ENCODE results near the gene DOCK6.

DOCK6 gene

GRCh38 chr19:11201791-11202190 is 60.5 kb downstream of the DOCK6 start:
- Histone ChIP-seq H3K27me3 (ENCODE audit: control insufficient read depth in 5 of 5, insufficient read depth in 4 of 5, low read length in 5 of 5) (no peaks in the 10 kb centered on the region), H3K4me1 (ENCODE audit: control insufficient read depth in 5 of 5, insufficient read depth in 5 of 5, low read length in 5 of 5) (peaks cover 0 to 51% (median 35%) of the 10 kb centered on the region in 5 donors), H3K36me3 (ENCODE audit: control insufficient read depth in 5 of 5, insufficient read depth in 5 of 5, low read length in 5 of 5) (peaks cover 0 to 48% (median 43%) of the 10 kb centered on the region in 5 donors), H3K9ac (ENCODE audit: low read length in 5 of 5) (no peak overlapping the region), H3K27ac (ENCODE audit: low read depth, low read length) (no peak overlapping the region), H3K9me3 (ENCODE audit: control insufficient read depth in 5 of 5, low read length in 5 of 5) (no peaks in the 10 kb centered on the region), H3K4me3 (ENCODE audit: low read depth in 1 of 5, low read length in 5 of 5) (no peak overlapping the region)

DNA sequence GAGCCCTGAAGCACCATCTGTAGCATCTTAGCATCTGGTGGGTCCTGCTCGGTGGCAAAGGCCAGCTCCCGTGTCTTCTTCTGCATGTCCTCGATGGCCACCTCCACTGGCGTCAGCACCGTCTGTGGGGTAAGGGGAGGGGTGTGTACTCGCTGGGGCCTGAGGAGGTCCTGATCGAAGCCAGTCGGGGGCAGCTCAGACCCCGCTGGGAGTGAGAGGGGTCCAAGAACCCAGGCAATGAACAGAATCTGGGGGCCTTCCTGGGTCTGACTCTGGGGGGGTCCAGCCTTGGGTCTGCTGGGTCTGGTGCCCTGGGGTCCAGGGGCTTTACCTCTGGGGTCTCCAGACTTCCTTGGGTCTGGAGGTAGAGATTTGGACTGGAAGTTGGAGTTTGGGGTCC is 61.4 kb downstream of the DOCK6 start:
- H3K4me1 ChIP-seq (ENCODE audit: control insufficient read depth in 5 of 5, insufficient read depth in 5 of 5, low read length in 5 of 5) = peaks cover 0 to 58% (median 42%) of the 10 kb centered on the region in 5 donors
- peaks cover 0 to 45% (median 43%) of the 10 kb centered on the region in 5 donors for H3K36me3 ChIP-seq (ENCODE audit: control insufficient read depth in 5 of 5, insufficient read depth in 5 of 5, low read length in 5 of 5)
- no peak overlapping the region for H3K4me3 ChIP-seq (ENCODE audit: low read depth in 1 of 5, low read length in 5 of 5)
- H3K9me3 ChIP-seq (ENCODE audit: control insufficient read depth in 5 of 5, low read length in 5 of 5) = no peaks in the 10 kb centered on the region
- H3K9ac ChIP-seq (ENCODE audit: low read length in 5 of 5) = no peak overlapping the region
- no peaks in the 10 kb centered on the region for H3K27me3 ChIP-seq (ENCODE audit: control insufficient read depth in 5 of 5, insufficient read depth in 4 of 5, low read length in 5 of 5)
- no peak overlapping the region for H3K27ac ChIP-seq (ENCODE audit: low read depth, low read length)

GRCh38 chr19:11200015-11200574 is 62.2 kb downstream of the DOCK6 start:
- Histone ChIP-seq H3K27me3 (ENCODE audit: control insufficient read depth in 5 of 5, insufficient read depth in 4 of 5, low read length in 5 of 5) (no peaks in the 10 kb centered on the region), H3K9me3 (ENCODE audit: control insufficient read depth in 5 of 5, low read length in 5 of 5) (no peaks in the 10 kb centered on the region), H3K27ac (ENCODE audit: low read depth, low read length) (no peak overlapping the region), H3K4me3 (ENCODE audit: low read depth in 1 of 5, low read length in 5 of 5) (no peak overlapping the region), H3K9ac (ENCODE audit: low read length in 5 of 5) (no peak overlapping the region), H3K36me3 (ENCODE audit: control insufficient read depth in 5 of 5, insufficient read depth in 5 of 5, low read length in 5 of 5) (peaks cover 0 to 47% (median 44%) of the 10 kb centered on the region in 5 donors), H3K4me1 (ENCODE audit: control insufficient read depth in 5 of 5, insufficient read depth in 5 of 5, low read length in 5 of 5) (peaks cover 4 to 61% (median 49%) of the 10 kb centered on the region in 5 donors)

DNA sequence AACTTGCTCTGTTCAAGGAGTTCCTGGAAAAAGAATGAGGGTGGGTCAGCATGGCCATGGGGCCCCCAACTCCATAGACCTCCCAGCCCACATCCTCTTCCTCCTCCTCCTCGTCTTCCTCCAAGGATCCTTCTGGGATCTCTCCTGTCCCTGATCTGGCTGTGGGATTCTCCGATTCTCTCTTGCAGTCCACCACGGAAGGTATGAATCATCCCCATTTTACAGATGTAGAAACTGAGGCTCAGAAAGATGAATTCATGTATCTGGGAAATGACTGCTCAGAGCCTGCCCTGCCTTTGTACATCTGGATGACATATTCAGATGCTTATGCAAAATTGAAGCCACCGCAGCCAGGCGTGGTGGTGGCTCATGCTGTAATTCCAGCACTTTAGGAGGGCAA is 62.8 kb downstream of the DOCK6 start:
- Histone ChIP-seq H3K9ac (ENCODE audit: low read length in 5 of 5) (no peak overlapping the region), H3K4me1 (ENCODE audit: control insufficient read depth in 5 of 5, insufficient read depth in 5 of 5, low read length in 5 of 5) (peaks cover 4 to 61% (median 49%) of the 10 kb centered on the region in 5 donors), H3K4me3 (ENCODE audit: low read depth in 1 of 5, low read length in 5 of 5) (no peak overlapping the region), H3K9me3 (ENCODE audit: control insufficient read depth in 5 of 5, low read length in 5 of 5) (no peaks in the 10 kb centered on the region), H3K27me3 (ENCODE audit: control insufficient read depth in 5 of 5, insufficient read depth in 4 of 5, low read length in 5 of 5) (no peaks in the 10 kb centered on the region), H3K36me3 (ENCODE audit: control insufficient read depth in 5 of 5, insufficient read depth in 5 of 5, low read length in 5 of 5) (peaks cover 0 to 47% (median 44%) of the 10 kb centered on the region in 5 donors), H3K27ac (ENCODE audit: low read depth, low read length) (peak overlapping the region; percentile 3)

- Histone ChIP-seq H3K9me3 (ENCODE audit: control insufficient read depth in 5 of 5, low read length in 5 of 5) (no peaks in the 10 kb centered on the region), H3K4me1 (ENCODE audit: control insufficient read depth in 5 of 5, insufficient read depth in 5 of 5, low read length in 5 of 5) (peaks cover 4 to 62% (median 49%) of the 10 kb centered on the region in 5 donors)
Observed at GRCh38 chr19:11198769-11199424, 63.4 kb downstream of the DOCK6 start.

GRCh38 chr19:11198175-11198534 is 64.2 kb downstream of the DOCK6 start:
- Histone ChIP-seq H3K27me3 (ENCODE audit: control insufficient read depth in 5 of 5, insufficient read depth in 4 of 5, low read length in 5 of 5) (no peaks in the 10 kb centered on the region), H3K9me3 (ENCODE audit: control insufficient read depth in 5 of 5, low read length in 5 of 5) (no peaks in the 10 kb centered on the region), H3K4me1 (ENCODE audit: control insufficient read depth in 5 of 5, insufficient read depth in 5 of 5, low read length in 5 of 5) (peaks cover 4 to 62% (median 49%) of the 10 kb centered on the region in 5 donors), H3K9ac (ENCODE audit: low read length in 5 of 5) (peak overlapping the region in 1 of 5 donors; percentile 26), H3K4me3 (ENCODE audit: low read depth in 1 of 5, low read length in 5 of 5) (peak overlapping the region in 2 of 5 donors; percentile 89 to 93), H3K27ac (ENCODE audit: low read depth, low read length) (peak overlapping the region; percentile 78), H3K36me3 (ENCODE audit: control insufficient read depth in 5 of 5, insufficient read depth in 5 of 5, low read length in 5 of 5) (peaks cover 0 to 56% (median 54%) of the 10 kb centered on the region in 5 donors)

More at GRCh38 chr19:11198769-11199424, 63.4 kb downstream of the DOCK6 start:
- peaks cover 0 to 49% (median 46%) of the 10 kb centered on the region in 5 donors for H3K36me3 ChIP-seq (ENCODE audit: control insufficient read depth in 5 of 5, insufficient read depth in 5 of 5, low read length in 5 of 5)
- H3K4me3 ChIP-seq (ENCODE audit: low read depth in 1 of 5, low read length in 5 of 5) = no peak overlapping the region
- H3K27me3 ChIP-seq (ENCODE audit: control insufficient read depth in 5 of 5, insufficient read depth in 4 of 5, low read length in 5 of 5) = no peaks in the 10 kb centered on the region
- H3K9ac ChIP-seq (ENCODE audit: low read length in 5 of 5) = no peak overlapping the region
- H3K27ac ChIP-seq (ENCODE audit: low read depth, low read length) = peak overlapping the region; percentile 3

GRCh38 chr19:11197291-11198174 is 64.8 kb downstream of the DOCK6 start, which contains the start of gene KANK2:
Gene KANK2 (minus strand): TSS chr19:11197545. CDS start chr19:11194511, 3,034 bp downstream.
- Histone ChIP-seq H3K4me1 (ENCODE audit: control insufficient read depth in 5 of 5, insufficient read depth in 5 of 5, low read length in 5 of 5) (peaks cover 4 to 63% (median 54%) of the 10 kb centered on the region in 5 donors), H3K4me3 (ENCODE audit: low read depth in 1 of 5, low read length in 5 of 5) (peak within 1 kb of the TSS; percentile 89 to 94 (median 93)), H3K9ac (ENCODE audit: low read length in 5 of 5) (peak within 1 kb of the TSS; percentile 56 to 86 (median 80)), H3K36me3 (ENCODE audit: control insufficient read depth in 5 of 5, insufficient read depth in 5 of 5, low read length in 5 of 5) (peaks cover 0 to 56% (median 54%) of the 10 kb centered on the region in 5 donors), H3K27ac (ENCODE audit: low read depth, low read length) (peak within 1 kb of the TSS; percentile 78), H3K9me3 (ENCODE audit: control insufficient read depth in 5 of 5, low read length in 5 of 5) (no peaks in the 10 kb centered on the region), H3K27me3 (ENCODE audit: control insufficient read depth in 5 of 5, insufficient read depth in 4 of 5, low read length in 5 of 5) (no peaks in the 10 kb centered on the region)

DNA sequence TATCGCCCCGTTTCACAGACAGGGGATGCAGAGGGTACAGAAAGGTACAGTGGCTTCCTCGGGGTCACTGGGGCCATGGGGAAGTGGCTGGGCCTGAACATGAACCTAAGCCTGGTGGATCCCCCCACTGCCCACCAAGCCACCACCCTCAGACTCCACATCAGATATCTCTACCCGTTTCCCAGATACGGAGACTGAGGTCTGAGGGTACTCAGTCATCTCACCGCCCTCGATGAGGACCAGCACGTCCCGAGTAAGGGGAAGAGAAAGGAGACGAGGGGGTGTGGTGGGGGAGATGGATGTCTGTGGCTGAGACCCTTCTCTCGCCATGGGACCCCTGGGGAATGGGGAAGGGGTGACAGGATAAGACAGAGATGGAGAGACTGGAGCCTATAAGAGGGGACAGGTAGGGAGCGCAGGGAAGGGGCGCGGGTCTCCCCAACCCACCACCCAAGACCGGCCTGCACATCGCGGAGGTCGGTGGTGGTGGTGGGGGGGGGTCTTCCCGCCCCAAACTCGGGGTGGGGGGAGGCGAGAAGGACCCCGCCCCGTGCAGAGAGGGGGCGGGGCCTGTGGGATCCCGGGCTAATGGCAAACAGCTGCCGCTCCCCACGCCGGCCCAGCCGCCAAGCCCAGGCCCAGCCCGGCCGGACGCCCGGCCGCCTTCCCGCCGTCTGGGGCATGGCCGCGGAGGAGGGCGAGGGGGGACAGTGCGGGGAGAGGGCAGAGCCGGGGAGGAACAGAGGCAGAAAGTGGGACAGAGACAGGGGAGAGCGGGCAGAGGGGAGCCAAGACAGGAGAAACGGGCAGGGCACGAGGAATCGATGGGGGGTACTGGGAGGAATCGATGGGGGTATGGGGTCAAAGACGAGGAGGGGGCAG is 65.7 kb downstream of the DOCK6 start:
- Histone ChIP-seq H3K27ac (ENCODE audit: low read depth, low read length) (peak overlapping the region; percentile 78), H3K27me3 (ENCODE audit: control insufficient read depth in 5 of 5, insufficient read depth in 4 of 5, low read length in 5 of 5) (no peaks in the 10 kb centered on the region), H3K36me3 (ENCODE audit: control insufficient read depth in 5 of 5, insufficient read depth in 5 of 5, low read length in 5 of 5) (peaks cover 0 to 52% (median 50%) of the 10 kb centered on the region in 5 donors), H3K9me3 (ENCODE audit: control insufficient read depth in 5 of 5, low read length in 5 of 5) (no peaks in the 10 kb centered on the region), H3K4me3 (ENCODE audit: low read depth in 1 of 5, low read length in 5 of 5) (peak overlapping the region; percentile 89 to 94 (median 93)), H3K9ac (ENCODE audit: low read length in 5 of 5) (peak overlapping the region; percentile 56 to 86 (median 80)), H3K4me1 (ENCODE audit: control insufficient read depth in 5 of 5, insufficient read depth in 5 of 5, low read length in 5 of 5) (peaks cover 6 to 70% (median 62%) of the 10 kb centered on the region in 5 donors)

GRCh38 chr19:11195681-11196080 is 66.6 kb downstream of the DOCK6 start:
- Histone ChIP-seq H3K9me3 (ENCODE audit: control insufficient read depth in 5 of 5, low read length in 5 of 5) (no peaks in the 10 kb centered on the region), H3K36me3 (ENCODE audit: control insufficient read depth in 5 of 5, insufficient read depth in 5 of 5, low read length in 5 of 5) (peaks cover 0 to 43% (median 41%) of the 10 kb centered on the region in 5 donors), H3K27me3 (ENCODE audit: control insufficient read depth in 5 of 5, insufficient read depth in 4 of 5, low read length in 5 of 5) (no peaks in the 10 kb centered on the region), H3K4me1 (ENCODE audit: control insufficient read depth in 5 of 5, insufficient read depth in 5 of 5, low read length in 5 of 5) (peaks cover 6 to 75% (median 65%) of the 10 kb centered on the region in 5 donors), H3K9ac (ENCODE audit: low read length in 5 of 5) (peak overlapping the region in 3 of 5 donors; percentile 30 to 54 (median 45)), H3K4me3 (ENCODE audit: low read depth in 1 of 5, low read length in 5 of 5) (peak overlapping the region; percentile 6 to 83 (median 49)), H3K27ac (ENCODE audit: low read depth, low read length) (peak overlapping the region; percentile 62)

Data from subcutaneous abdominal adipose tissue (tissue), 5 donors.